A673 (cell line): ENCODE data around the gene SLCO2A1. TPM values are rescaled to one million over a fixed set of nuclear protein-coding genes. Genes with fewer than 3 reads are reported as not detected.

Experiments
- BruUV-seq: library from RNA; stranded (reverse); fragments of 400-500 nt; replicated peaks from 2 replicates; lab custom pipeline; 2021; lab: Mats Ljungman, UMichigan
- CTCF ChIA-PET: fragments of 300-600 bp; sonication (Branson Sonifier 250); formaldehyde crosslinking; loops from one replicate; lab custom pipeline; 2022; ENCODE audit warnings: antibody characterized with exemption; lab: Charles Lee
- POLR2A ChIA-PET: fragments of 300-600 bp; sonication (Branson Sonifier 250); formaldehyde crosslinking; loops from one replicate; lab custom pipeline; 2022; ENCODE audit warnings: antibody characterized with exemption; ENCODE audit not compliant: low non-redundant PET; lab: Charles Lee
- DNase-seq: peaks from one replicate; pipeline ENCODE4 v3.0.0-alpha.2; 2015; ENCODE audit warnings: low spot score
- H3K27ac ChIP-seq: fragments of 200-600 bp; sonication (generic); 2 replicates; pipeline ENCODE4 v1.5.1; 2016; ENCODE audit warnings: mixed run types, low read depth, mild to moderate bottlenecking, mixed read lengths, antibody characterized with exemption, low read length; ENCODE audit not compliant: poor library complexity, severe bottlenecking
- H3K27me3 ChIP-seq: fragments of 200-600 bp; sonication (generic); replicated peaks from 2 replicates; pipeline ENCODE4 v1.6.1; 2017; ENCODE audit warnings: mixed run types, low read depth, mild to moderate bottlenecking, mixed read lengths, antibody characterized with exemption, low read length; ENCODE audit not compliant: insufficient read depth, poor library complexity
- H3K36me3 ChIP-seq: fragments of 200-600 bp; sonication (generic); 2 replicates; pipeline ENCODE4 v1.6.1; 2016; ENCODE audit warnings: mixed run types, mild to moderate bottlenecking, mixed read lengths, antibody characterized with exemption, low read length; ENCODE audit not compliant: insufficient read depth, poor library complexity, severe bottlenecking
- H3K4me1 ChIP-seq: fragments of 200-600 bp; sonication (generic); 2 replicates; pipeline ENCODE4 v1.6.1; 2017; ENCODE audit warnings: mixed run types, mild to moderate bottlenecking, mixed read lengths, antibody characterized with exemption, low read length; ENCODE audit not compliant: insufficient read depth, poor library complexity, severe bottlenecking
- H3K4me3 ChIP-seq: fragments of 200-600 bp; sonication (generic); 2 replicates; pipeline ENCODE4 v1.5.1; 2016; ENCODE audit warnings: low read depth, mixed run types, mild to moderate bottlenecking, mixed read lengths, low read length; ENCODE audit not compliant: poor library complexity, severe bottlenecking
- H3K9me3 ChIP-seq: fragments of 200-600 bp; sonication (generic); 2 replicates; pipeline ENCODE4 v1.6.1; 2016; ENCODE audit warnings: mixed run types, low read depth, mild to moderate bottlenecking, mixed read lengths, antibody characterized with exemption, low read length; ENCODE audit not compliant: poor library complexity, severe bottlenecking
- CTCF ChIP-seq: fragments of 300-800, 200-600 bp; sonication (generic); conservative IDR thresholded peaks from 2 replicates; pipeline ENCODE4 v1.5.1; 2017; ENCODE audit warnings: low read depth, mild to moderate bottlenecking, antibody characterized with exemption, low read length, moderate library complexity, mixed read lengths
- EZH2 ChIP-seq: fragments of 200-600 bp; sonication (generic); IDR thresholded peaks from 2 replicates; pipeline ENCODE4 v1.6.1; 2017; ENCODE audit warnings: borderline replicate concordance, low read depth, mild to moderate bottlenecking, mixed read lengths, antibody characterized with exemption, low read length; ENCODE audit not compliant: poor library complexity, severe bottlenecking
- intact Hi-C: fragments of 100-400 bp; cut with micrococcal nuclease; formaldehyde crosslinking; loops from one replicate; pipeline ENCODE4 v1.10.0; 2022; ENCODE audit not compliant: unreplicated experiment
- total RNA-seq: library from RNA; stranded (reverse); gene quantifications from 2 replicates; pipeline ENCODE4 v1.2.3, GENCODE V29; 2021

SLCO2A1 gene
- total RNA-seq, 1 experiment from 2014 or later: not detected

GRCh38 chr3:134054881-134055280, 25.2 kb upstream of the SLCO2A1 start:
- POLR2A ChIA-PET: no interaction called here
- Histone ChIP-seq H3K27me3 (peaks cover 3% of the 10 kb centered on the region), H3K27ac (no peak overlapping the region), H3K36me3 (no peaks in the 10 kb centered on the region), H3K4me3 (no peak overlapping the region), H3K9me3 (no peaks in the 10 kb centered on the region), H3K4me1 (no peaks in the 10 kb centered on the region)
- intact Hi-C loops: no loop called here
- no peak for DNase-seq
- no peak for TF ChIP-seq CTCF
- CTCF ChIA-PET: no interaction called here
- BruUV-seq: no TSS peak

- no peak for TF ChIP-seq CTCF
- no peak for TF ChIP-seq EZH2
- Histone ChIP-seq H3K36me3 (no peaks in the 10 kb centered on the region), H3K4me3 (no peak overlapping the region), H3K27ac (no peak overlapping the region), H3K9me3 (no peaks in the 10 kb centered on the region), H3K4me1 (no peaks in the 10 kb centered on the region), H3K27me3 (peaks cover 2% of the 10 kb centered on the region)
- BruUV-seq: no TSS peak
- intact Hi-C loops: no loop called here
- ChIA-PET CTCF (no interaction called here), POLR2A (no interaction called here)
- no peak for DNase-seq
Measured at GRCh38 chr3:134054231-134054630, 24.5 kb upstream of the SLCO2A1 start.

GRCh38 chr3:134052370-134052769, 22.6 kb upstream of the SLCO2A1 start:
- Histone ChIP-seq H3K36me3 (no peaks in the 10 kb centered on the region), H3K27me3 (no peaks in the 10 kb centered on the region), H3K9me3 (no peaks in the 10 kb centered on the region), H3K4me3 (no peak overlapping the region), H3K27ac (no peak overlapping the region), H3K4me1 (no peaks in the 10 kb centered on the region)
- TF ChIP-seq CTCF (no peak), EZH2 (no peak)
- no TSS peak for BruUV-seq
- intact Hi-C loops: no loop called here
- DNase-seq: no peak
- CTCF ChIA-PET: no interaction called here
- POLR2A ChIA-PET: no interaction called here
